HG03575 (cell line): ENCODE data around the gene PLIN3.
"Not testable (repeated sequence)": the region's sequence is repeated elsewhere in the genome, so short reads cannot be mapped to it uniquely, and the experiment has no call there.

ENCODE experiments used
- ATAC-seq: cut with Tn5 transposase; IDR thresholded peaks from one replicate; pipeline ENCODE4 v1.9.1; 2021; ENCODE audit not compliant: unreplicated experiment, insufficient number of reproducible peaks, low FRiP score; ENCODE audit errors: extremely low read depth

The PLIN3 gene

GRCh38 chr19:4817467-4818277 lies 49.8 kb downstream of the PLIN3 start:
- no peak for ATAC-seq

DNA sequence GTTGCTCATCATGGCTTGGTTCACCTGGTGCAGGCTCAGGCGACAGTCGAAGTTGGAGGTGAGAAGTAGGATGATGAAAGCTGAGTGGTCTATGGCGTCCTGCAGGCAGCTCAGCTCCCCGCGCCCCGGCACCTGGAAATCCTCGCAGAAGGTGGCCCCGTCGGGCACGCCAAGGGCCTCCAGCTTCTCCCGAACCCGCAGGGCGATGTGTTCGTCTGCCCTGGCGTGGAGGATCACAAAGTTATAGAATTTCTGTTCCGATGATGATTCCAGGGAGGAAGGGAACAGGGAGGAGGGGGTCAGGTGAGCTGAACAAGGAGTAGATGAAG lies 50.6 kb downstream of the PLIN3 start:
- no peak for ATAC-seq

DNA sequence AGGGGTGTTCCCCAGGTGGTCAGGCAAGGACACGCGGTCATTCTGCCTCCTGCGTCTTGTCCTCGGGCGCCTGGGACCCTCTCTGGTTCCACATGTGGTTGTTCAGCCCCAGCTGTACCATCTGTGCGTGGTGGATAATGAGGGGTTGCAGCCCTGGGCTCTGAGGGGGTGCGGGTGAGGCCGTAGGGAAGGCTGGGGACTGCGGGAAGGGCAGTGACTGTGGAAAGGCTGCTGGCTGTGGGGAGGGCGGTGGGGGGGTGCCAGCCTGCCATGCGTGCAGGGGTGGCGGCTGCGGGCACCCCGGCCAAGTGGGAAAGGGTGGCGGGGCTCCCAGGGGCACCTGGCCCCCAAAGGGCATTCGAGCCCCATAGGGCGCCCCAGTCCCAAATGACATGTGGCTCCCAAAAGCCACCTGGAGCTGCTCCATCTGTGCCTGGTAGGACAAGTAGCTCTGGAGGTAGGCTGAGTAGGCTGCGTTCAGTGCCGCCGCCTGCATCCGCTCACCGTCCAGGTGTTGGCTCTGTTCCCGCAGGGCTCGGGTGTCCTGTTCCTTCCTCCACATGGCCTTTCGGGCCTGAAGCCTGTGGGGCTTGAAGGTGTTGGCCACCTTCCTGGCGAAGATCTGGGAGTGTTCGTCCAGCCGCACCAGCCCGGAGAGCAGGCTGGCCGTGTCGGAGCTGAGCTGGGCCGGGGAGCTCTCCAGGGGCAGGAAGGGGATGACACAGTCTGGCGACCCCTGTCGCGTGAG lies 51.1 kb downstream of the PLIN3 start:
- ATAC-seq: no peak

GRCh38 chr19:4815426-4816201 lies 51.9 kb downstream of the PLIN3 start:
- no peak for ATAC-seq

DNA sequence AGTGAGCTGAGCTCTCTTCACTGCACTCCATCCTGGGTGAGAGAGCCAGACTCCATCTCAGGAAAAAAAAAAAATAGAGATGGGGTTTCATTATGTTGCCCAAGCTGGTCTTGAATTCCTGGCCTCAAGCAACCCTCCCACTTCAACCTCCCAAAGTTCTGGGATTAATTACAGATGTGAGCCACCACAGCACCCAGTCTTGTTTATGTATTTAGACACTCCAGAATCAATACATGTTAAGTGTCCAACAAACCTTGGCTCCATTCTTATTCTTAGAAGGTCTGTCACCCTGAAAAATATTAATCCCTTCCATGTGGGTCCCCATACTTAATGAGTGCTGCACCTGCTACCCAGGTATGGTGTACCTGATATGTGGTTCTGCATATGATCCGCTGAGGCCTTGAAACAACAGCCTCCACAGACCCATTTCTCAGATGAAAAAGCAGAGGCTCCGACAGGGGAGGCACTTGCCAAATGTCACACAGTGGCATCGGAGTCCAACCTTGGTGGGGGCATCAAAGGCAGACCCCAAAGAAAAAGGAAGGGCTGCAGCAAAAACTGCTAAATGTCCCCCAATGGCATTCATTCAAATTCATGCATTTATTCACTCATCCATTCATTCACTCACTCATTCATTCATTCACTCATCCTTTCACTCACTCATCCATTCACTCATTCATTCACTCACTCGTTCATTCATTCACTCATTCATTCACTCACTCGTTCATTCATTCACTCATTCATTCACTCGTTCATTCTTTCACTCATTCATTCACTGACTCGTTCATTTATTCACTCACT lies 52.6 kb downstream of the PLIN3 start:
- ATAC-seq: no peak

DNA sequence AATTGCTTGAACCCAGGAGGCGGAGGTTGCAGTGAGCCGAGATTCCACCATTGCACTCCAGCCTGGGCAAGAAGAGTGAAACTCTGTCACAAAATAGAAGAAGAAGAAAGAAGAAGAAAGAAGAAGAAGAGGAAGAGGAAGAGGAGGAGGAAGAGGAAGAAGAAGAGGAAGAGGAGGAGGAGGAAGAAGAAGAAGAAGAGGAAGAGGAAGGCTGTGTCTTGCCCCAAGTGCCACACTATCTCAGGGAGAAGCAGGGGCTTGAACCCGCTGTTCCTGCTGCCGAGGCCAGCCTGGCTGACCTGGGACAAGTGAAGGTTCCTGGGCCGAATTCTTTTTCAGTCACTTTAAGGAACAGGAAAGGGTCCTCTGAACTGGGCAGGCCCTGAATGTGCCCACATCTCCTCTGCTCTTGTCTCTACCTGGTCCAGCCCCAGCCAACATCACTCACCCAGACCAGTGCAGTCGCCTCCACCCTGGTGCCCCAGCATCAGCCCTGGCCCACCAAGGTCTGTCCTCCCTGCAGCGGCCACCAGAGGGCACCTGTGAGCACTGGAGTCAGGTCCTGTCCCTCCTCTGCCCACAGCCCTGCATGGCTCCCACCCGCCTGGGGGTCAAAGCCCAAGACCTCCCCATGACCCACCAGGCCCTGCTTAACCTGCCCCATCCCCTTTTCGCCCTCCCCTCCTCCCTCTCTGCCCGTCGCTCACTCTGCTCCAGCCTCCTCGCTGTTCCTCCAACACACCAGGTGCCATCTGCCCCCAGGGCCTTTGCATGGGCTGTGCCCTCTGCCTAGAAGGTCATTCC lies 55.9 kb downstream of the PLIN3 start:
- no peak for ATAC-seq

- ATAC-seq: no peak
Observed at GRCh38 chr19:4807188-4807587, 60.3 kb downstream of the PLIN3 start.

DNA sequence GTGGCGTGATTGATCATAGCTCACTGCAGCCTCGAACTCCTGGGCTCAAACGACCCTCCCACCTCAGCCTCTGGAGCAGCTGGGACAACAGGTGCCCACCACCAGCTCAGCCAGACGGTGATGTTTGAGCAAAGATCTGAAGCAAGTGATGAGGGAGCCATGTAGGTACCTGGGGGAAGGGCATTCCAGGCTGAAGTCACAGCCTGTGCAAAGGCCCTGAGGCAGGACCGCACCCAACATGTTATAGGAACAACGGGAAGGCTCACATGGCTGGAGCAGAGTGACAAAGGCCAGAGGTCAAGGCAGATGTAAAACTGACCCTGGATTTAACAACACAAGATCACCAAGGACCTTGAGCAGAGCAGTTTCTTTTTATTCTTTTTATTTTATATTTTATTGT lies 61.1 kb downstream of the PLIN3 start:
- no peak for ATAC-seq

GRCh38 chr19:4805140-4805539 lies 62.3 kb downstream of the PLIN3 start:
- not testable (repeated sequence) for ATAC-seq

- no peak for ATAC-seq
Observed at GRCh38 chr19:4803736-4804695, 63.5 kb downstream of the PLIN3 start.

GRCh38 chr19:4802711-4803110 lies 64.8 kb downstream of the PLIN3 start:
- ATAC-seq: no peak

DNA sequence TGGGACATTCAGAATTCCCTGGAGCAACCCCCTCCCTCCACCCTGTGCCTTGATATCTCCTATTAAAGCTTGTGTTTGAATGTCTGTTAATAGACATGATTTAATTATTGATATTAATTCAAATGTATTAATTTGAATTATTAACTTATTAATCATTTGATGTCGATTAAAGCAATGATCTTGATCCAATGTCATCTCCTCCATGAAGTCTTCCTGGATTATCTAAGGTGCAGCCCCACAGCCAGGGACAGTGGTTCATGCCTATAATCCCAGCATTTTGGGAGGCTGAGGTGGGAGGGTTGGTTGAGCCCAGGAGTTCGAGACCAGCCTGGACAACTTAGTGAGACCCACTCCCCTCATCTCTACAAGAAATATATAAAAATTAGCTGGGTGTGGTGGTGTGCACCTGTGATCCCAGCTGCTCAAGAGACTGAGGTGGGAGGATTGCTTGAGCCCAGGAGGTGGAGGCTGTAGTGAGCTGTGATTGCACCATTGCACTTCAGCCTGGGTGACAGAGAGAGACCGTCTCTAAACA lies 66.3 kb downstream of the PLIN3 start:
- no peak for ATAC-seq

DNA sequence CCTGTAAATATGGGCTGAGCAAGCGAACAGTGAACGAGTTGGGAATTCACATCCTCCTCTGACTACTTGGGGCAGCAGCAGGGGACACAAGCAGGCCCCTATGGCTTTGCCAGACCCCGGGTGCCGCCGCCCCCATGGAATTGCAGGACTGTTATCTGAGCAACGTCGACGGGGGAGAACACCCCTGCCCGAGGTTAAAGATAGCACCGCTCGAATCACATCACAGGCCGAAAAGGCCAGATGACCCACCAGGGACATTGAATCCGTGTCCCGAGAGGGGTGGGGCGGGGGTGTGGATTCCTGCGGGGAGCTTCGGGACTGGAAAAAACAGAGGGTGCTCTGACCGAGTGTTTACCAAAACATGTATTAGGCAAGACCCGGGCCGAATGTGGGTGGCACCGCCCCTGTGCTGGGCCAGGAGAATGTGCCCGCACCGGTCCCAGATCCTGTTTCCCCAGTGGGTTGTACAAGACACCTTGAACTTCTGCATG lies 66.8 kb downstream of the PLIN3 start:
- no peak for ATAC-seq

- no peak for ATAC-seq
Observed at GRCh38 chr19:4795400-4795799, 72.1 kb downstream of the PLIN3 start.

GRCh38 chr19:4794971-4795370 lies 72.5 kb downstream of the PLIN3 start:
- ATAC-seq: no peak

GRCh38 chr19:4793278-4793677 lies 74.2 kb downstream of the PLIN3 start:
- ATAC-seq: not testable (repeated sequence)

GRCh38 chr19:4792866-4793195 lies 74.6 kb downstream of the PLIN3 start:
- not testable (repeated sequence) for ATAC-seq
